ENCODE results near the gene ADAMTS9.

GRCh38 chr3:64650715-64651114 is 37.1 kb downstream of the ADAMTS9 start:
- no peak for TF ChIP-seq POLR2A (IDR thresholded peaks at IDR 0.05)
- no peak for TF ChIP-seq CTCF (IDR thresholded peaks at IDR 0.05)
- no peak for TF ChIP-seq EP300 (IDR thresholded peaks at IDR 0.05)
- no peak for TF ChIP-seq POLR2AphosphoS5 (IDR thresholded peaks at IDR 0.05)
